ENCODE measurements around the gene THOC5.

Gene THOC5

GRCh38 chr22:29541845-29542244 is 11.7 kb downstream of the THOC5 start:
- no peak for DNase-seq
- H3K36me3 ChIP-seq (replicated peaks), result peaks cover 69% of the 10 kb centered on the region
- no peaks in the 10 kb centered on the region for H3K27me3 ChIP-seq (replicated peaks)
- in situ Hi-C loops (cut with HindIII; ENCODE audit: low pct_ligation_motif_present, low sequenced_read_pairs), result no loop called here
- no peak overlapping the region for H3K27ac ChIP-seq
- H3K4me3 ChIP-seq (ENCODE audit: low read depth, low read length), result no peak overlapping the region
- TF ChIP-seq CTCF (IDR thresholded peaks at IDR 0.05; ENCODE audit: low read depth, low read length, missing control alignments), result no peak

- in situ Hi-C loops (cut with HindIII; ENCODE audit: low pct_ligation_motif_present, low sequenced_read_pairs), result no loop called here
- no peak for DNase-seq
- TF ChIP-seq CTCF (IDR thresholded peaks at IDR 0.05; ENCODE audit: low read depth, low read length, missing control alignments), result no peak
- Histone ChIP-seq H3K36me3 (replicated peaks) (peaks cover 72% of the 10 kb centered on the region), H3K27ac (no peak overlapping the region), H3K27me3 (replicated peaks) (no peaks in the 10 kb centered on the region), H3K4me3 (ENCODE audit: low read depth, low read length) (no peak overlapping the region)
Observed at GRCh38 chr22:29539105-29539504, 14.5 kb downstream of the THOC5 start.

- peaks cover 82% of the 10 kb centered on the region for H3K36me3 ChIP-seq (replicated peaks)
- no peak for DNase-seq
- no peak overlapping the region for H3K27ac ChIP-seq
- H3K27me3 ChIP-seq (replicated peaks), result no peaks in the 10 kb centered on the region
- H3K4me3 ChIP-seq (ENCODE audit: low read depth, low read length), result no peak overlapping the region
- in situ Hi-C loops (cut with HindIII; ENCODE audit: low pct_ligation_motif_present, low sequenced_read_pairs), result no loop called here
- no peak for TF ChIP-seq CTCF (IDR thresholded peaks at IDR 0.05; ENCODE audit: low read depth, low read length, missing control alignments)
Observed at GRCh38 chr22:29536411-29536810, 17.1 kb downstream of the THOC5 start.

GRCh38 chr22:29531419-29531818 is 22.1 kb downstream of the THOC5 start:
- Histone ChIP-seq H3K4me3 (ENCODE audit: low read depth, low read length) (no peak overlapping the region), H3K27me3 (replicated peaks) (no peaks in the 10 kb centered on the region), H3K27ac (no peak overlapping the region), H3K36me3 (replicated peaks) (peaks cover 80% of the 10 kb centered on the region)
- TF ChIP-seq CTCF (IDR thresholded peaks at IDR 0.05; ENCODE audit: low read depth, low read length, missing control alignments), result no peak
- no peak for DNase-seq
- in situ Hi-C loops (cut with HindIII; ENCODE audit: low pct_ligation_motif_present, low sequenced_read_pairs), result no loop called here

DNA sequence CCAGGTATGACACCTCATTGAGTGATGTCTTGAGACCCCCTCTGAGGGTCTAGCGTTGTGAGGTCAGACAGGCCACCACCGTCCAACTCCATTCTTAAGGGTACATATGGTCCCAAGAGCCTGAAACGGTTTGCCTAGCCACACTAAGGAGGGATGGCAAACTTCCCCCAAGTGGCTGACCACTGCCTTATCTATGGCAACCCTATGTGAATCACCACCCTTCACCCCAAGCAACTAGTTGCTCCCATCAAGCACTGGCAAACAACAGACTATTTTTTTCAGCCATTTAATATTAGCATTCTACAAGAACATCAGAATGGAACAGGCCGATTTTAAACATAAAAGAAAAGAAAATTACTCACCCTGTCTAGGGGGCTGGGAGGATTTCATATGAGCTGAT is 22.8 kb downstream of the THOC5 start:
- no peaks in the 10 kb centered on the region for H3K27me3 ChIP-seq (replicated peaks)
- in situ Hi-C loops (cut with HindIII; ENCODE audit: low pct_ligation_motif_present, low sequenced_read_pairs), result no loop called here
- no peak for TF ChIP-seq CTCF (IDR thresholded peaks at IDR 0.05; ENCODE audit: low read depth, low read length, missing control alignments)
- H3K36me3 ChIP-seq (replicated peaks), result peaks cover 79% of the 10 kb centered on the region
- DNase-seq, result no peak
- H3K4me3 ChIP-seq (ENCODE audit: low read depth, low read length), result no peak overlapping the region
- H3K27ac ChIP-seq, result no peak overlapping the region

- in situ Hi-C loops (cut with HindIII; ENCODE audit: low pct_ligation_motif_present, low sequenced_read_pairs), result no loop called here
- no peak for TF ChIP-seq CTCF (IDR thresholded peaks at IDR 0.05; ENCODE audit: low read depth, low read length, missing control alignments)
- Histone ChIP-seq H3K27me3 (replicated peaks) (no peaks in the 10 kb centered on the region), H3K27ac (no peak overlapping the region), H3K36me3 (replicated peaks) (peaks cover 86% of the 10 kb centered on the region), H3K4me3 (ENCODE audit: low read depth, low read length) (no peak overlapping the region)
- DNase-seq, result no peak
Observed at GRCh38 chr22:29528144-29528543, 25.4 kb downstream of the THOC5 start.
